ENCODE measurements around the gene LHX2.
"Not testable (repeated sequence)": the region's sequence is repeated elsewhere in the genome, so short reads cannot be mapped to it uniquely, and the experiment has no call there.

LHX2 gene, protein sequence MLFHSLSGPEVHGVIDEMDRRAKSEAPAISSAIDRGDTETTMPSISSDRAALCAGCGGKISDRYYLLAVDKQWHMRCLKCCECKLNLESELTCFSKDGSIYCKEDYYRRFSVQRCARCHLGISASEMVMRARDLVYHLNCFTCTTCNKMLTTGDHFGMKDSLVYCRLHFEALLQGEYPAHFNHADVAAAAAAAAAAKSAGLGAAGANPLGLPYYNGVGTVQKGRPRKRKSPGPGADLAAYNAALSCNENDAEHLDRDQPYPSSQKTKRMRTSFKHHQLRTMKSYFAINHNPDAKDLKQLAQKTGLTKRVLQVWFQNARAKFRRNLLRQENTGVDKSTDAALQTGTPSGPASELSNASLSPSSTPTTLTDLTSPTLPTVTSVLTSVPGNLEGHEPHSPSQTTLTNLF

DNA sequence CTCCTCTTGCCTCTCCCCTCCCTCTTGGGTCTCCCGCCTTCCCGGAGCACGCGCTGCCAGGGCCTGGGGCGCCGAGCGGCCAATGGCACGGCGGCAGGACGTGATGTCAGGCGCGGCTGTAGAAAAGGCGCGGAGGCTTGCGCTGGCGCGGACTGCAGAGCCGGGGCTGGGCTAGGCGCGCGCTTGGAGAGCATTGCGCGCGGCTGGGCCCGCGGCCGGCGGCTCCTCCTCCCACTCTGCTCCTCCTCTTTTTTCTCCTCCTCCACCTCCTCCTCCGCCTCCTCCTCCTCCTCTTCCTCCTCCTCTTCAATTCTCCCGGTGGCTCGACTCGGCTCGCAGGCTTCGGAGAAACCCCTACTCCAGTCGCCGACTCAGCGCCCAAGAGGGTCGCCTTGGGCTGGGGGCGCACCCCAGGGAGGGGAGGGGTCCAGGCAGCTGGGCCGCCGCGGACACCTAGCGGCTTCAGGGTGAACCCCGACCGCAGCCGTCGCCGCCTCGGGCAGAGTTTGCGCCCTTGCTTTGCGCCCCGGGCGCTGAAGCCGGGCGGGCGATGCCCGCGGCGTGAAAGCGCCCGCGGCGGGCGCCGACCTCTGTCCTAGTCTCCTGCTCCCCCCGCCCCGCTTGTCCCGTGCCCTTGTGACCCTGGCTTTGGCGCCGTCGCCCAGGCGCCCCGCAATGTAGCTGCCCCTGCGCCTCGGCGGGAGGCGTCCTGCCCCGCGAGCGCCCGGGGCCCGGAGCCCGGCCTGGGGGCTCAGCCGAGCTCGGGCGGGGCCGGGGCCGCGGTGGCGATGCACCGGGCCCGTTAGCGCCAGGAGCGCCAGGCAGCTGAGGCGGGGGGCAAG, at the start of gene LHX2:
Gene LHX2, plus strand, starts transcription at position 309 of the 842 bp plus-strand sequence. CDS start 581 bp downstream, outside the sequence.
- no peak for DNase-seq

DNA sequence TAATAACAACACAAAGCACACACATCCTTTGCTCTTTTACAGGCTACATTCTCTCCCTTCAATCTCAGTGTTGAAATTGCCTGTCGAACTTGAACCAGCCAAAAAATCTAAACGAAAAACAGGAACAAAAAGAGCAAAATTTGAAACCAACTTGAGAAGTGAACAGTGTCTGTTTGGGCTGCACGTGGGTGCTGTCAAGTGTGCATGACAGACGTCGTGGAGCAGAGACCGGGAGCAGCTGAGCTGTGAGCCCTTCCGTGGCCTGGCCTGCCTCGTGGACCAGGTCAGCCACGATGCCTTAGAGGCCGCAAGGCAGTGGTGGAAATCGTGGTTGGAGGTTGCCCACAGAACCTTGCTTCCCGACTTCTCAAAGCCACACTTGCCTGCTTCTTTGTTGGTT, 46.8 kb upstream of the LHX2 start:
- no peak for DNase-seq

DNA sequence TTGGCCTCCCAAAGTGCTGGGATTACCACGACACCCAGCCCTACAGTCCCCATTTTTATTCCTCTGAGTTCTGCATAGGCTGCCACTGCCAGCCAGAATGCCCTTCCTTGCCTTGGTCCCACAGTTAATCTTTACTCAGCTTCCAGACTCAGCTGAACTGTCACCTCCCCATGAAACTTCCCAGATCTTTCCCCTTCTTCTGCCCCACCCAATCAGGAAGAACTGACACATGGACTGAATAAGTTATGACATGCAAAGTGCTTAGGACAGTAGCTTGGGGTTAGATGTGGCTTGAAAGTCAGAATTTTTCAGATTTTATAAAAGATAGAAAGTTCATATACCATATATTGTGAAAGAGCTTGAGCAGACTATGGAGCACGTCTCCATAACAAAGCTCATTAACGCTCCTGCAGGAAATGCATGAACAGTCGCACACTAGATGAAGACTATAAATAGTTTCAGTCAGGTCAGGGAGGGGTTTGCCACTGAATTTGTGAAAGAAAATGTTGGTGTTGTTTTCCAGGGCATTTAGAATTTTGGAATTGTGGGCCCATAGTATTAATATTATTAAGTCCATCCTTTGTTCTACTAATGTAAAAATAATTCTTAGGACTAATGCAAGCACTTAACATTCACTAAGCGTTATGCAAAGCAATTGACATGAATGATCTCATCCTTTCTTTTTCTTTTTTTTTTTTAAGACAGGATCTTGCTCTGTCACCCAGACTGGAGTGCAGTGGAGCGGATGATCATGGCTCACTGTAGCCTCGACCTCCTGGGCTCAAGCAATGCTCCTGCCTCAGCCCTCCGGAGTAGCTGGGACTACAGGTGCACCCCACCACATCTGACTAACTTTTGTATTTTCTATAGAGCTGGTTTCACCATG, 45.5 kb upstream of the LHX2 start:
- no peak for DNase-seq

DNA sequence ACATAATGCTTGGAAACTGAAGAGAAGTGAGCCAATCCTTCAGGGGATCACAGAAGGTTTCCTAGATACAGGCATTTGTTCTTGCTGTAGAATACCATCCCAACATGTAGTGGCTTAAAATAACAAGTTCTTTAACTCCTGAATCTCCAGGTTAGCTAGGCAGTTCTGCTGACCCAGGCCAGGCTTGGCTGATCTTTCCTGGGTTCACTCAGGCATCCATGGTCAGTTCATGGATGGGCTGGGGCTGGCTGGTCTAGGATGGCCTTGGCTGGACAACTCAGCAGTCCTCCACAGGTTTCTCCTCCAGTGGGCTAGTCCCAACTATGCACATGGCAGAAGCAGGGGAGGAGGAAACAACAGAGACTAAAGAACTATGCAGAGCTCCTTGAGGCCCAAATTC, 44.2 kb upstream of the LHX2 start:
- DNase-seq = no peak

DNA sequence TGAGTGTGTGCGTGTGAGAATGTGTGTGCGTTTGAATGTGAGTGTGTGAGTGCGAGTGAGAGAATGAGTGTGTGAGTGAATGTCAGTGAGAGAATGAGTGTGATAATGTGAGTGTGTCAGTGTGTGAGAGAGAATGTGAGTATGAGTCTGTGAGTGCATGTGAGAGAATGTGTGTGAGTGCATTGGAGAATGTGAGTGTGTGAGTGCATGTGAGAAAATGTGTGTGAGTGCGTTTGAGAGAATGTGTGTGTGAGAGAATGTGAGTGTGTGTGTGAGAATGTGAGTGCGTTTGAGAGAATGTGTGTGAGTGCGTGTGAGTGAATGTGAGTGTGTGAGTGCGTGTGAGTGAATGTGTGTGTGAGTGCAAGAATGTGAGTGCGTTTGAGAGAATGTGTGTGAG, 39.0 kb upstream of the LHX2 start:
- no peak for DNase-seq

DNA sequence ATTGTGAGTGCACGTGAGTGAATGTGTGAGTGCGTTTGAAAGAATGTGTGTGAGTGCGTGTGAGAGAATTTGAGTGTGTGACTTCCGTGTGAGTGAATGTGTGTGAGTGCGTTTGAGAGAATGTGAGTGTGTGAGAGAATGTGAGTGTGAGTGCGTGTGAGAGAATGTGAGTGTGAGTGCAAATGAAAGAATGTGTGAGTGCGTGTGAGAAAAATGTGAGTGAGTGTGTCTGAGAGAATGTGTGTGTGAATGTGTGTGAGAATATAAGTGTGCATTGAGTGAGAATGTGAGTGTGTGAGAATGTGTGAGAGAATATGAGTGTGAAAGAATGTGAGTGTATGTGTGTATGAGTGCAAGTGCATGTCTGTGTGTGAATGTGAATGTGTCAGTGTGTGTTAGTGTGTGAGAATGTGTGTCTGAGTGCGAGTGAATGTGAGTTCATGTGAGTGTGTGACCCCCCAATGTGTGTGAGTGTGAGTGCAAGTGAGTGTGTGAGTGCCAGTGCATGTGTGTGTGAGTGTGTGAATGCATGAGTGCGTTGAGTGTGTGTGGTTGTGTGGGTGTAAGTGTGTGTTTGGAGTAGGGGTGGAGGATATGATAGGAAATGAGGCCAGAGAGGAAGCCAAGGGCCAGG, 37.9 kb upstream of the LHX2 start:
- DNase-seq = no peak

DNA sequence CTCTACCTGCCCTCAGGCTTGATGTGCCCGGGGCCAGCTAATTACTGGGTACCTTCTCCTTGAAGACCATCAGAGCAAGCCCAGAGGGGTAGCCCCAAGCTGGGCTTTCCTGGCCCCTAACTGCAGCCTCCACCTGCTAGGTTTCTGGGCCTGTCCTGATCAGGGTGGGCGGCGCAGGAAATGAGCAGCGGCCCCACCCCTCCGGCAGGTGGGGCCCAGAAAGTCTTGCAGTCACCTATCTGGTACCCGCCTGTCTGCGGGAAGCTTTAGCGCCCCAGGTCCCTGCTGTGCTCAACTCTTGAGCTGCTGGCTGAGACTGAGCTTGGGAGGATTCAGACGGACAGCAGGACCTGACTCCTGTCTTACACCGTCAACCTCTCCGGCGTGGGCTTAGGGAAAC, 37.1 kb upstream of the LHX2 start:
- DNase-seq = no peak

DNA sequence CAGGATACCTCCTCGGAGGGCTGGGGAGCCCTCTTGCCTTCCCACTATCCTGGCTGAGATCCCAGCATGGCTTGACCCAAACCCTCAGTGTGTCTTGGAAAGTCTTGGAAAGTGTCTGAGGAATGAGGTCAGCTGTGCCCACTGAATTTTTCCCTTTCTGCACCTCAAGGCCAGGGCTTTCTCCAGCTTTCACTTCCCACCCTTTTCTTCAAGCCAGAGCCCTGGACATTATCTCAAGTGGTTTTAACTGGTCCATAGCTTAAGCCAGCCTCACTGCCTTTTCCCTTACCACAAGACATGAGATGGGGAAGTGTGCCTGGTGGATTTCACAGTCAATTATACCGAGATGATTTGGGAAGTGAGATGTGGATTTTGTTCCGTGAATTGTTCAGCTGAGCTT, 35.7 kb upstream of the LHX2 start:
- DNase-seq = no peak

DNA sequence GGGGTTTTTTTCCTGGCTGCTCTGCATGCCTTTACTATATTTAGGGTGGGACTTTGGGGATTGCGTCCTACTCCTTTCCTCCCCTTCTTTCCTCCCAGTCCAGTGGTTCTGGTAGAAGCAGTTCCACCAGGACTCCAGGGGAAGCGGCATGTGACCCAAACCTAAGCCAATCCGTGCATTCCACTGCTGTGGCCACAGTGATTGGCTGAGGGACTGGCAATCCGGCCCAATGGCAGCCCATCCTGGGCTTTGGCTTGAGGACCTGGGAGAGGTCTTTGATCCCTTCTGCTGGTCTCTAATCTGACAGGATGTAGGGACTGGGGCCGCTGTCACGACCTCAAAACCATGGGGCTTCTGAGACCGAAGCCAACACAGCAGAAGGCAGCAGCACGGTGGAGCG, 35.0 kb upstream of the LHX2 start:
- not testable (repeated sequence) for DNase-seq

DNA sequence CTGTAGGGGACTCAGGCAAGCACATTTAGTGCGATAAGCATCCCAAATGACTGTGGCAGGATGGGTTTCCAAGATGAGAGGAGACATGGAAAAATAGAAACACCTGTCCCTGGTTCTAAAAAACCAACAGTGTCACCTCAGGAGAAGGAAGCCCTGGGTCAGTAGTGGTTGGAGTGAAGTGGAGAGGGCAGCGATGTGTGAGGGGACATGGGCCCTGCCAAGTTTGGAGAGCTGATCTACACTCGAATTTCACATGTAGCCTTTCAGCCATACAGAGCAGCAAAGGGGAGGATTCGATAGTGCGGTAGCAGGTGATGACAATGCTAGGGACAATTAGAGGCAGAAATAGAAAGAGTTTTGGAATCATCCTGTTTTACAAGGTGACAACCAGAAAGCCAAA, 32.6 kb upstream of the LHX2 start:
- DNase-seq = no peak

DNA sequence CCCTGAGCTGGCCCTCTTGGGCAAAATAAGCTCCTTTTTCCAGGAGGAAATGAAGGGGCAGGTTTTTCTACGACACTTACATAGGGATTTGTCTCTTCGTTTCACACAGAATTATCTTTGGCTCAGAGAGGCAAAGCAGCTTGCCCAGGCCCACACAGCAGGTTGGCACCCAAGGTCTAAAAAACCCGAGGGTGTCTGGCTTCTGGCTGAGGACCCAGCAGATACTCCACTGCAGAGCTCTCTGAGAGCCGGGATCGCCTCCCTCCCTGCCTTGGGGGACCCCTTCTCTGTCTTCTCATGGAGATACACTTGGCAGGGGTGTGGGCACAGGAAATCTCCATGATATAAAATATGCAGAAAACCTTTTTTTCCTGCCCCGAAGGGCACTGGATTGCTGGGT, 29.0 kb upstream of the LHX2 start:
- DNase-seq = no peak

DNA sequence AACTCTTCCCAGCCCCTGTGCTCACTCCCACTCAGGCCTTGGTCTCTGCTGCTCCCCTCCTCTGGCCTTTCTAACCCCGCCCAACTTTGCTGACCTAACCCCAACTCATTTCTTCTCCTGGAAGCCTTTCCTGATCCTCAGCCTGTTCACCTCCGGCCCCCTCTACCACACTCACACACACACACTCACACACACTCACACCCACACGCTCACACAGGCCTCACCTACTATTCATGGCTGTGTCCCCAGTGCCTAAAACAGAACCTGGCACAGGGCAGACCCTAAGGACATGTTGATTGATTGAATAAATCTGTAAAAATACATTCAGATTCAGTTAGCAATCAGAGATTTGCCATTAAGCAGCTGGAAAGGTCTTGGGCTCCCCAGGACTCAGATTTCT, 28.5 kb upstream of the LHX2 start:
- no peak for DNase-seq

DNA sequence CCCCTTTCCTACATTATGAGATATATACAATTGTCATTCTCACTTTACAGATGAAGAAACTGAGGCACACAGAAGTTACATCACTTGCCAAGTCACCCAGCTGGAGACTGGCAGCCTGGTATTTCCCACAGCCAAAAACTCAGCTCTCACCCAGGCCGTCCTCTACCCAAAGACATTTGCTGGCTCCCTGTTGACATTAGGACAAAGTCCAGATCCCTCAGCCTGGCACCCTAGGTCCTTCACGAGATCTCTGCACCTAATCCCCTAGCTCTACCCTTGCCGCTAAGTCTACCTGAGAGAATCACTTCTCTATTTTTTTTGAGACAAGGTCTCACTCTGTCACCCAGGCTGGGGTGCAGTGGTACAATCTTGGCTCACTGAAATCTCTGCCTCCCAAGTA, 26.8 kb upstream of the LHX2 start:
- DNase-seq = no peak

DNA sequence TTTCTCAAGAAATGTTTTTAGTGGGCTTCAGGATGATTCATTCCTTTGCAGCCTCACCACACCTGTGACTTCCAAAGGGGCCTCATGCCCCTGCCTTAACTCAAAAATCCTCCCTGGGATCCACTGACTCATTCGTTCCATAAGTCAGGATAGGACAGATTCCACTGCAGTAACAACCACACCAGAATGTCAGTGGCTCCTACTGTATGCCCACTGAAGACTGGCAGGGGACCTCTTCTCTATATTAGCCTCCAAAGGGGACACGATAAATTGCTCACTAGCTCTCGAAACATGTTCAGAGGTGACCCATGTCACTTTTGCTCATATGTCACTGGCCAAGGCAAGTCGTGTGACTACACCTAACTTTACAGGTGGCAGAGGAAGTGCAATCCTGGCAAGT, 25.7 kb upstream of the LHX2 start:
- DNase-seq = no peak

DNA sequence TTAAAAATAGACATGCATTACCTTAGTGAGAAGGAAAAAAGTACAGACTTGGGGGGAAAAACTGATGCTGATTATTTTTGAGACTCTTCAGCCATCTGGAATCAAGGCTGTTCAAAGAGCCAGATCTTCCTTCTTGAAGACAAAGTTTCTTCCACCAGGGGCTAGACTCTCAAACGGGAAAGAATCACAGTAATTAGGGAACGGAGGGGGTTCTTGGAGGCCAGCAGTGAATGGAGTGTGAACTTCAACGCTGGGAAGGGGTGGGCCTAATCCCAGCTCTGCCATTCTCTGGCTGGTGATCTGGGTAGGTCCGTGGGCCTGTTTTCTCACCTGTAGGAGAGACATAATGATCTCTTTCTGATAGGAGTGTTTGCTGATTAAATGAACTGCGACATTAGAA, 21.1 kb upstream of the LHX2 start:
- no peak for DNase-seq

DNA sequence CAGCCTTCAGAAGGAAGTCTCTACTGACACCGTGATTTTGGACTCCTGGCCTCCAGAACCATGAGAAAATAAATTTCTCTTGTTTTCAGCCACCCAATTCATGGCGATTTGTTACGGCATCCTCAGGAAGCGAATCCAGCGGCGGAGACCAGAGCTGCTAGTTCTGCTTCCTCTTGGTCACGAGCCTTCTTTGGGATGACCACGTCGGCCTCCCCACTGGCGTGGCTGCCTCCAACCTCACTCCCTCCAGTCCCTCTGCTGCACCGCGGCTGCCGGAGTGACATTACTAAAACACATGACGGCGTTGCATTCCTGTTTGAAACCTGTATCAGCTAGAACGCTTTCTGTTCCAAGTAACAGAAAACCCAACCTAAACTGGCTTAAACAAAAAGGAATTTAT, 18.9 kb upstream of the LHX2 start:
- not testable (repeated sequence) for DNase-seq

DNA sequence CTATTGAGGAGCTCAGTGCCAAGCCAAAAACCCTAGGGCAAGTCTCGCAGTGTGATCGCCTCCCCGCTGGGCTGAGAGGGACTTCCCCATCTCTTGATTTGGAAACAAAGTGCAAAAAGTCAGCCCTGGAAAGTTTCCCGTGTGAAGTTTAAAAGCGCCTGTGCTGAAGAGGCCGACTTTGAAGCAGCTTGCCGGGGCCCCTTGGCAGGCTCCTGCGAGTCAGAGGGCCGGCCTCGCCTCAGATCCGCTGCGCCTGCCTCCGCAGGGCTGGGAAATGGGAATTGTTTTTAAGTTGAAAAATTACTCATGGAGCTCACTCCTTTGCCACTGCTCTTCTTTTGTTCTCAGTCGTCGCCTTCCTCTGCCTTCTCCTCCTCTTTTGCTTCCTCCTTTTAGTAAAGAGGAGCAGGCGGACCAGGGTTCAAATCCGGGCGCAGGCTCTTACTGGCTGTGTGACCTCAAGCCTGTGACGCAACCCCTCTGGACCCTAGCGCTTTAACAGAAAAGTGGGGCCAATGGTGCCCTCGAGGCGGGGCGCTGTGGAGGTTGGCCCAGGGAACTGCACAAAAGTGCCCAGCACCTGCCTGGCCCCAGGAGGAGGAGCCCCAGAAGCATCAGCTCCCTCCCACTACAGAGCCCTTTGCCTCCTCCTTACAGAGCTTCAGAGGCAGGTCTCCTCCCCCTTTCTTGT, 14.7 kb upstream of the LHX2 start:
- peak in 1 of 2 donors; percentile 43 for DNase-seq

DNA sequence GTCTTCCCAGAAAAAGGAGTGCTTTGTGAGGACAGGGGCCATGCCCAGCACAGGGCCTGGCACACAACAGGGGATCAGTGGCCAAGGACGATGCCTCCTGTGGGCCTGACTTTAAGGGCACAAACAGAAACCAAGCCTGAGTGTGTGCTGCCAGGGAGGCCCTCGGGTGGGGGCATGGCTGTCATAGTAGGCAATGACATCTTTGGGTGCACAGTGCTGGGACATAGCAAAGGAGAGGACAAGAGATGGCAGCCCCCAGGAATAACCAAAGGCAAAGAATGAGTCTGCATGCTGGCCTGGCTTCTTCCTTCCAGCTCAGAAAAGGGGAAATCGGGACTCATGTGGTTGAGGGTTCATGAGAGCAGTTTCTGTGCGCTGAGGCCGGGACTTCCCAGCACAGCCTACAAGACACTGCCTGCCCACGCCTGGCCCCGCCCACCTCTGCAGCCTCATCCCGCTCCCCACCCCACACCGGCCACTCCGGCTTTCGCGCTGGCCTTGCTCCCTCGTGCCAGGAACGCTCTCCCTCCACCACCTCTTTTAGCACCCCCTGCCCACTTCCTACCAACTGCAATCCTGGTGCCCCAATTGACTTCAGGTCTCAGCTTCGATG, 13.8 kb upstream of the LHX2 start:
- DNase-seq = no peak

DNA sequence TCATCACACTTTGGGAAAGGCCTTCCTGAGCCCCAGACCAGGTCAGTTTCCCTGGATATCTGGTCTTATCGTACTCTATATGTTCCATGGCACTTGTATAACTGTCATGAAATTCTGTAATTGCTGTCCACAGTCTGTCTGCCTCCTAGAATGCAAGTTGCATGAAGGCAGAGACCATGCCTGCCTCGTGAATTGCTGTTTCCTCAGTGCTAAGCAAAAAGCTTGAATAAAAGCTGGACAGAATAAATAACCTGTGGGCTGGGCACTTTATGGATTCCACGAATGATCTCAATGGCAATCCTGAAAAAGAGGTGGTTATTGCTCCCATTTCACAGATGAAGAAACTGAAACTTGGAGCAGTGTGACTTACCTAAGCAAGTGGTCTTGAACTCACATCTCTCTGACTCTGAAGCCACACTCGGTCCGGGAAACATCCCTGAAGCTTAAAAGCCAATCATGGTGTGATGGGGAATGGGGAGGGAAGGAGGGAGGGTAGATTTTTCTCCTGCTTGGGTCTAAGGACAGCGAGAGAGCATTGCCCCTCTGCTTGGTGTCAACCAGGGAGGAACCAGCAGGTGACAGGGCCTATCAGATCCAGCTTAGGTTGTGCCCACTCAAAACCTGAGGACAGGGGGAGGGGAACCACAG, 13.2 kb upstream of the LHX2 start:
- DNase-seq = no peak

DNA sequence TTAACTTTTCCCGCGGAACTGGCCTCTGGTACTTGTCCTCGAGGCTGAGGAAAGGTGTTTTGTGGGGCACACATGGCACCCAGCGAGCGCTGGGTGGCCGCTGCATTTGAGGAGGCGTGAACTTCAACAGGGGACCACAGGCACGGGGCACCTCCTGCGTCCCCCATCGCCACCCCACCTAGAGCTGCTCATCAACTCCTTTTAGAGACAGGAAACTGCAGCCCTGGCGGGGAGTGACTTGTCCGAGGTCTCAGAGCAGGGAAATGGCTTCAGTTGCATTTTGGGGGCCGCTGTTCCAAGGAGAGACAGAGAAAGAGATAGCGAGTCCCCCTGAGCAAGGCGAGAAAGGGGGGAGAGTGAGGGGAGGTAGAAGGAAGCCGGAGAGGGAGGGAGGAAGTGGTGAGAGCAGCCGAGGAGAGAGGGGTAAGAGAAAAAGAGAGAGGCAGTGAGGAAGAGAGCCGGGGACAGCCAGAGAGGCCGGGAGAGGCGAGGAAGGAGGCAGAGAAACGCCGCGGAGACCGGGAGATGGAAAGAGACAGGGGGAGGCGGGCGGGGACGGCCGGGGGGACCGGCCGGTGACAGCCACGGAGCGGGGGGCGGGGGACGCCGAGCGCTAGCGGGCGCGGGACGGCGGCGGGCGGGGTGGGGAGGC, 12.5 kb upstream of the LHX2 start:
- DNase-seq = no peak

DNA sequence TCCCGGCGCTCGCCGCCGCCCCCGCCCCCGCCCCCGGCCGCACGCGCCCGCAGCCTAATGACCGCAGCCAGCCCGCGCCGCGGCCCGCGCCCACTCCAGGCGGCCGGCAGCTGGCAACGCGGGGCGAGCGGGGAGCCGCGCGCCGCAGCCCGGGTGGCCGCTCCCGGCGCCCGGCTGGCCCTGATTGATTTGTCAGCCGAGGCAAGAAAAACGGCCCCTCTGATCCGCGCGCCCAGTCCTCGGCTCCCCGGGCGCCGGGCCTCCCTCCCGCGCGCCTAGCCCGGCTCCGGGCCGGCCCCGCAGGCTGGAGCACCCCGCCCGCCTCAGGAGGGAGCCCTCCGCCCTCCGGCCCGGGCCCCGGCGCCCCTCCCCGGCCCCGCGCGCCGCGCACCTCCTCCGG, 11.9 kb upstream of the LHX2 start:
- DNase-seq = no peak

All from stimulated activated CD4-positive, alpha-beta T cell treated with anti-CD3 and anti-CD28 coated beads, Interleukin-2, amount 100 ng/mL, for 48 hours (primary cell).